ENCODE results near the gene FYN. TPM values are rescaled to one million over a fixed set of nuclear protein-coding genes. Genes with fewer than 3 reads are reported as not detected.

FYN gene
- polyA plus RNA-seq, 1 donor (not counting 4 experiments of a cell fraction or from before 2014, with no cell fraction given), result 24.7 TPM

DNA sequence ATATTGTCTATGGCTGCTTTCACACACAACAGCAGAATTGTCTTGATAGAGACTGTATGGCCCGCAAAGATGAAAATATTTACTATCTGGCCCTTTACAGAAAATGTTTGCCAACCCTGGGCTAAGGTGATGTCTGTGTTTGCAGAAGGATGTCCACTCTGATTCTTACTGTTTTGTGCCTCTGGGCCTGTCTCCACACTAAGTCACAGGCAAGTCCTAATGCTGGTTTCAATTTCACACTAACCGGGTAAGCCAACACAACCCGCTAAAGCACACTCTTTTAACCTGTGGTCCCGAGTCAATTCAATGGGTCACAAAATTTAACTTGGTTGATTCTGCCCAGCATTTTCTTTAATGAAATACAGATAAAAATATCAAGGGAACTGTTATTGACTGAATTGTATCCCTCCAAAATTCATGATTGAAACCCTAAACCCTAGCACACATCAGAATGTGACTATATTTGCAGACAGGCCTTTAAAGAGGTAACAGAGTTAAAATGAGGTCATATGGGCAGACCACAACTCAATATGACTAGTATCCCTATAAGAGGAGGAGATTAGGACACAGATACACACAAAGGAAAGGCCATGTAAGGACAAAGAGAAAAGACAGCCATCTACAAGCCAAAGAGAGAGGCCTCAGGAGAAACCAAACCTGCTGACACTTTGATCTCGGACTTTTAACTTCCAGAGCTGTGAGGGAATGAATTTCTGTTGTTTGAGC is 78.4 kb downstream of the FYN start:
- H2AFZ ChIP-seq (ENCODE audit: control insufficient read depth, low read length), result no peak overlapping the region
- no peak overlapping the region for H3K27ac ChIP-seq (ENCODE audit: control insufficient read depth, insufficient read depth, low read length)
- H3K9me1 ChIP-seq (ENCODE audit: control insufficient read depth, extremely low read depth, insufficient read depth, low read length), result no peaks in the 10 kb centered on the region
- H3K4me1 ChIP-seq (ENCODE audit: control insufficient read depth, extremely low read depth, insufficient read depth, low read length), result no peaks in the 10 kb centered on the region
- H3K9ac ChIP-seq (ENCODE audit: control insufficient read depth, extremely low read depth, insufficient read depth, low read length), result no peak overlapping the region
- no peaks in the 10 kb centered on the region for H4K20me1 ChIP-seq (ENCODE audit: control insufficient read depth, extremely low read depth, insufficient read depth, low read length)
- no peak overlapping the region for H3K4me3 ChIP-seq (ENCODE audit: control insufficient read depth in 2 of 3, extremely low read depth in 1 of 3, insufficient read depth in 2 of 3, low read depth in 1 of 3, low read length in 3 of 3)
- dilution Hi-C loops (cut with MboI; ENCODE audit: extremely low pct_ligation_motif_present, low sequenced_read_pairs), result no loop called here
- H3K9me3 ChIP-seq (ENCODE audit: control insufficient read depth, low read depth, low read length), result no peaks in the 10 kb centered on the region
- TF ChIP-seq, protein P1, sequence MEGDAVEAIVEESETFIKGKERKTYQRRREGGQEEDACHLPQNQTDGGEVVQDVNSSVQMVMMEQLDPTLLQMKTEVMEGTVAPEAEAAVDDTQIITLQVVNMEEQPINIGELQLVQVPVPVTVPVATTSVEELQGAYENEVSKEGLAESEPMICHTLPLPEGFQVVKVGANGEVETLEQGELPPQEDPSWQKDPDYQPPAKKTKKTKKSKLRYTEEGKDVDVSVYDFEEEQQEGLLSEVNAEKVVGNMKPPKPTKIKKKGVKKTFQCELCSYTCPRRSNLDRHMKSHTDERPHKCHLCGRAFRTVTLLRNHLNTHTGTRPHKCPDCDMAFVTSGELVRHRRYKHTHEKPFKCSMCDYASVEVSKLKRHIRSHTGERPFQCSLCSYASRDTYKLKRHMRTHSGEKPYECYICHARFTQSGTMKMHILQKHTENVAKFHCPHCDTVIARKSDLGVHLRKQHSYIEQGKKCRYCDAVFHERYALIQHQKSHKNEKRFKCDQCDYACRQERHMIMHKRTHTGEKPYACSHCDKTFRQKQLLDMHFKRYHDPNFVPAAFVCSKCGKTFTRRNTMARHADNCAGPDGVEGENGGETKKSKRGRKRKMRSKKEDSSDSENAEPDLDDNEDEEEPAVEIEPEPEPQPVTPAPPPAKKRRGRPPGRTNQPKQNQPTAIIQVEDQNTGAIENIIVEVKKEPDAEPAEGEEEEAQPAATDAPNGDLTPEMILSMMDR (optimal IDR thresholded peaks at IDR 0.05 in 1 of 3, IDR thresholded peaks at IDR 0.05 in 1 of 3, conservative IDR thresholded peaks at IDR 0.05 in 1 of 3; ENCODE audit: extremely low read depth in 1 of 3, insufficient read depth in 2 of 3, low read length in 3 of 3), result no peak
- no peak for TF ChIP-seq EZH2 (IDR thresholded peaks at IDR 0.05; ENCODE audit: low read length)
- FAIRE-seq (no peak), DNase-seq (ENCODE audit: low read depth, low spot score) (no peak)
- H3K36me3 ChIP-seq (ENCODE audit: control insufficient read depth in 2 of 2, extremely low read depth in 1 of 2, insufficient read depth in 2 of 2, low read length in 2 of 2), result no peaks in the 10 kb centered on the region
- no peak overlapping the region for H3K4me2 ChIP-seq (ENCODE audit: control insufficient read depth, extremely low read depth, insufficient read depth, low read depth, low read length)
- H3K79me2 ChIP-seq (ENCODE audit: control insufficient read depth, insufficient read depth, low read length), result peaks cover 6% of the 10 kb centered on the region
- H3K27me3 ChIP-seq (ENCODE audit: control insufficient read depth, extremely low read depth, insufficient read depth, low read length), result no peaks in the 10 kb centered on the region

DNA sequence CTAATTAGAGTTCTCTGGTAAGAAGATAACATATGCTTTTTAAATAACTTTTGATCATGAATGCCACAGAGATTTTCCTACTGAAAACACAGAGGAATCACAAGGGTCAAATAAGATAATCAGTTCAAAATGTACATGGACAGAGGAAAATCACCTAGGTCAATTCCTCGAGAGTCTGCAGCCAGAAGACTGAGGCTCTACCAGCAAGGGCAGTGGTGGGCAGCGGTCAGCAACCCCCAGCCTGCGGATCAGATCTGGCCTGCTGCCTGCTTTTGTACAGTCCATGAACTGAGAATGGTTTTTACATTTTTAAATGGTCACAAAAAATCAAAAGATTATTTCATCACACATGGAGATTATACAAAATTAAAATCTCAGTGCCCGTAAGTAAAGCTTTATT is 79.0 kb downstream of the FYN start:
- Histone ChIP-seq H3K79me2 (ENCODE audit: control insufficient read depth, insufficient read depth, low read length) (peaks cover 4% of the 10 kb centered on the region), H3K4me2 (ENCODE audit: control insufficient read depth, extremely low read depth, insufficient read depth, low read depth, low read length) (no peak overlapping the region), H3K27ac (ENCODE audit: control insufficient read depth, insufficient read depth, low read length) (no peak overlapping the region), H3K9me1 (ENCODE audit: control insufficient read depth, extremely low read depth, insufficient read depth, low read length) (no peaks in the 10 kb centered on the region), H3K9me3 (ENCODE audit: control insufficient read depth, low read depth, low read length) (no peaks in the 10 kb centered on the region), H3K4me1 (ENCODE audit: control insufficient read depth, extremely low read depth, insufficient read depth, low read length) (no peaks in the 10 kb centered on the region), H3K4me3 (ENCODE audit: control insufficient read depth in 2 of 3, extremely low read depth in 1 of 3, insufficient read depth in 2 of 3, low read depth in 1 of 3, low read length in 3 of 3) (no peak overlapping the region), H4K20me1 (ENCODE audit: control insufficient read depth, extremely low read depth, insufficient read depth, low read length) (no peaks in the 10 kb centered on the region), H3K27me3 (ENCODE audit: control insufficient read depth, extremely low read depth, insufficient read depth, low read length) (no peaks in the 10 kb centered on the region), H3K9ac (ENCODE audit: control insufficient read depth, extremely low read depth, insufficient read depth, low read length) (no peak overlapping the region), H2AFZ (ENCODE audit: control insufficient read depth, low read length) (no peak overlapping the region), H3K36me3 (ENCODE audit: control insufficient read depth in 2 of 2, extremely low read depth in 1 of 2, insufficient read depth in 2 of 2, low read length in 2 of 2) (no peaks in the 10 kb centered on the region)
- FAIRE-seq (no peak), DNase-seq (ENCODE audit: low read depth, low spot score) (no peak)
- TF ChIP-seq EZH2 (IDR thresholded peaks at IDR 0.05; ENCODE audit: low read length), result no peak
- TF ChIP-seq, protein P1 (optimal IDR thresholded peaks at IDR 0.05 in 1 of 3, IDR thresholded peaks at IDR 0.05 in 1 of 3, conservative IDR thresholded peaks at IDR 0.05 in 1 of 3; ENCODE audit: extremely low read depth in 1 of 3, insufficient read depth in 2 of 3, low read length in 3 of 3), result no peak
- dilution Hi-C loops (cut with MboI; ENCODE audit: extremely low pct_ligation_motif_present, low sequenced_read_pairs), result no loop called here
